ENCODE data around the gene ZIC2. TPM values are rescaled to one million over a fixed set of nuclear protein-coding genes. Genes with fewer than 3 reads are reported as not detected.

The ZIC2 gene
- not detected in 2 replicates for total RNA-seq

GRCh38 chr13:99981735-99982035 is at the start of gene ZIC2:
Gene ZIC2 (plus strand): TSS chr13:99981784. CDS start chr13:99982065, 281 bp downstream.

GRCh38 chr13:99971576-99972189 is 9.9 kb upstream of the ZIC2 start, which contains the start of gene ZIC5:
Gene ZIC5 (minus strand): TSS chr13:99971767. CDS start chr13:99971603, 164 bp downstream.

Other genes with a start within 250 kb of the ZIC2 start
- not detected in 2 replicates for gene ZIC5, start 10.0 kb upstream of the ZIC2 start, total RNA-seq
- gene PCCA, start 107.3 kb downstream of the ZIC2 start, total RNA-seq, result 38.4 and 45.2 TPM in 2 replicates